Activated CD8-positive, alpha-beta memory T cell treated with anti-CD3 and anti-CD28 coated beads, Interleukin-2, amount 10 ng/mL, durations not matched to agents 7 days and 5 days (primary cell): ENCODE data around the gene PAPSS2. TPM values are rescaled to one million over a fixed set of nuclear protein-coding genes. Genes with fewer than 3 reads are reported as not detected.

Source experiments
- ATAC-seq: fragments of 150-1000 bp; cut with Tn5 transposase; one replicate; pipeline ENCODE4 v1.10.0; 2021; ENCODE audit warnings: moderate library complexity
- CTCF ChIA-PET: fragments of 350-600 bp; sonication (Branson Sonifier 250); formaldehyde crosslinking; loops from one replicate; lab custom pipeline; 2021; ENCODE audit warnings: antibody characterized with exemption; lab: Charles Lee
- DNase-seq: peaks from one replicate; pipeline ENCODE4 v3.0.0-alpha.2; 2020
- H3K27ac Mint-ChIP-seq: one replicate; pipeline ENCODE4 v1.8.0; 2021; ENCODE audit warnings: mild to moderate bottlenecking, mixed read lengths
- H3K27me3 Mint-ChIP-seq: one replicate; pipeline ENCODE4 v1.8.0; 2021; ENCODE audit warnings: mixed read lengths
- H3K36me3 Mint-ChIP-seq: one replicate; pipeline ENCODE4 v1.8.0; 2021; ENCODE audit warnings: mild to moderate bottlenecking, mixed read lengths
- H3K4me1 Mint-ChIP-seq: one replicate; pipeline ENCODE4 v1.8.0; 2021; ENCODE audit warnings: mixed read lengths
- H3K4me3 Mint-ChIP-seq: one replicate; pipeline ENCODE4 v1.8.0; 2021; ENCODE audit warnings: mild to moderate bottlenecking, moderate library complexity, mixed read lengths
- H3K9me3 Mint-ChIP-seq: one replicate; pipeline ENCODE4 v1.8.0; 2022; ENCODE audit warnings: low read depth, mixed read lengths
- total RNA-seq, 2 experiments: library from RNA; stranded (reverse); gene quantifications; one replicate each; pipeline ENCODE4 v1.2.3, GENCODE V29; 2021

PAPSS2 gene
- total RNA-seq, 2 experiments from 2014 or later = 0.06 to 0.07 TPM

- no peaks in the 10 kb centered on the region for H3K4me1 Mint-ChIP-seq
- no peak for DNase-seq
- no peak overlapping the region for H3K4me3 Mint-ChIP-seq
- no peaks in the 10 kb centered on the region for H3K9me3 Mint-ChIP-seq
- no peak for ATAC-seq
- no peaks in the 10 kb centered on the region for H3K27me3 Mint-ChIP-seq
- peaks cover 58% of the 10 kb centered on the region for H3K36me3 Mint-ChIP-seq
- no peak overlapping the region for H3K27ac Mint-ChIP-seq
- CTCF ChIA-PET = interaction anchor here (1.7 to 2.1 kb wide), 2 partner anchors 9 to 14 kb away, joined by 6 to 8 read pairs; no protein-coding TSS in a partner anchor
Observed at GRCh38 chr10:87786421-87786820, 126.7 kb downstream of the PAPSS2 start.

GRCh38 chr10:87790185-87790584, 130.5 kb downstream of the PAPSS2 start:
- CTCF ChIA-PET = no interaction called here
- H3K27me3 Mint-ChIP-seq = no peaks in the 10 kb centered on the region

GRCh38 chr10:87794285-87794684, 134.6 kb downstream of the PAPSS2 start:
- no peak overlapping the region for H3K27ac Mint-ChIP-seq
- CTCF ChIA-PET = interaction anchor here (0.7 kb wide), 1 partner anchor 13 kb away, joined by 3 read pairs; no protein-coding TSS in a partner anchor
- H3K9me3 Mint-ChIP-seq = no peaks in the 10 kb centered on the region
- peaks cover 19% of the 10 kb centered on the region for H3K4me1 Mint-ChIP-seq
- no peak for DNase-seq
- H3K36me3 Mint-ChIP-seq = peaks cover 62% of the 10 kb centered on the region
- no peak for ATAC-seq
- H3K27me3 Mint-ChIP-seq = no peaks in the 10 kb centered on the region
- H3K4me3 Mint-ChIP-seq = no peak overlapping the region

More at GRCh38 chr10:87790185-87790584, 130.5 kb downstream of the PAPSS2 start:
- Mint-ChIP-seq H3K4me3 (no peak overlapping the region), H3K9me3 (no peaks in the 10 kb centered on the region), H3K4me1 (peaks cover 5% of the 10 kb centered on the region), H3K36me3 (peaks cover 46% of the 10 kb centered on the region), H3K27ac (no peak overlapping the region)
- DNase-seq (no peak), ATAC-seq (no peak)

Other genes with a start within 250 kb of the PAPSS2 start
- gene MINPP1, start 155.0 kb upstream of the PAPSS2 start, total RNA-seq = 10 to 100 TPM in 1 of 2 experiments, 1 to 10 TPM in 1; 8.0 to 12.1 TPM
- gene ATAD1, start 158.3 kb downstream of the PAPSS2 start, total RNA-seq = 10 to 100 TPM; 44.4 to 50.4 TPM
- under 1 TPM; 0.67 to 0.84 TPM for gene KLLN, start 203.7 kb downstream of the PAPSS2 start, total RNA-seq
- gene PTEN, start 203.7 kb downstream of the PAPSS2 start, total RNA-seq = 10 to 100 TPM; 73.7 to 90.4 TPM